Measurements from ENCODE around the gene RYK.

DNA sequence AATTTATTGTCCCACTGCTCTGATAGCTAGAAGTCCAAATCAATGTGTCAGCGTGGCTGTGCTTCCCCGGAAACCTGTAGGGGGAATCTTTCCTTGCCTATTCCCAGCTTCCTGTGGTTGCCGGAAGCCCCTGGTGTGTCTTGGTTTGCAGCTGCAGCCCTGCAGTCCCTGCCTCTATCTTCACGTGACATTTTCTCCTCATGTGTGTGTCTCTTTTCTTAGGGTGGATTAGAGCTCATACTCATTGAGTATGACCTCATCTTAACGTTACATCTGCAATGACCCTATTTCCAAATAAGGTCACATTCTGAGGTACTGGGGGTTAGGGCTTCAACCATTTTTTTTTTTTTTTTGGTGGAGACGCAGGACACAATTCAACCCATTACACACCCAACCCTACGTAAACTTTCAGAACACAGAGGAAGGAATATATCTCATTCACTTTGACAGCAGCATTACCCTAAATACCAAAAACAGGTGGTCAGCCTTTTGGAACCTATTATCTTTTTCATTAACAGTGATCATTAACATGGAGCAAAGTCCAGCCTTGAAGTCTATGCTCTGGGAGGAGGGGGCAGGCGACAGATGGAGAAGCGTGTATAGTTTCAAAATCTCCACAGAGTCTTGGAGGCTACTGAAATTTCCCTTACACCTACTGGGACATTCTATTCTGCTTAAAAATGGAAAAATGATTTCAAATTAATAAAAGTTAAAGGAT lies 88.6 kb downstream of the RYK start:
- TF ChIP-seq POLR2A (IDR thresholded peaks at IDR 0.05; ENCODE audit: low read depth): no peak
- TF ChIP-seq POLR2AphosphoS5 (IDR thresholded peaks at IDR 0.05): no peak
- TF ChIP-seq, protein P1, sequence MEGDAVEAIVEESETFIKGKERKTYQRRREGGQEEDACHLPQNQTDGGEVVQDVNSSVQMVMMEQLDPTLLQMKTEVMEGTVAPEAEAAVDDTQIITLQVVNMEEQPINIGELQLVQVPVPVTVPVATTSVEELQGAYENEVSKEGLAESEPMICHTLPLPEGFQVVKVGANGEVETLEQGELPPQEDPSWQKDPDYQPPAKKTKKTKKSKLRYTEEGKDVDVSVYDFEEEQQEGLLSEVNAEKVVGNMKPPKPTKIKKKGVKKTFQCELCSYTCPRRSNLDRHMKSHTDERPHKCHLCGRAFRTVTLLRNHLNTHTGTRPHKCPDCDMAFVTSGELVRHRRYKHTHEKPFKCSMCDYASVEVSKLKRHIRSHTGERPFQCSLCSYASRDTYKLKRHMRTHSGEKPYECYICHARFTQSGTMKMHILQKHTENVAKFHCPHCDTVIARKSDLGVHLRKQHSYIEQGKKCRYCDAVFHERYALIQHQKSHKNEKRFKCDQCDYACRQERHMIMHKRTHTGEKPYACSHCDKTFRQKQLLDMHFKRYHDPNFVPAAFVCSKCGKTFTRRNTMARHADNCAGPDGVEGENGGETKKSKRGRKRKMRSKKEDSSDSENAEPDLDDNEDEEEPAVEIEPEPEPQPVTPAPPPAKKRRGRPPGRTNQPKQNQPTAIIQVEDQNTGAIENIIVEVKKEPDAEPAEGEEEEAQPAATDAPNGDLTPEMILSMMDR (IDR thresholded peaks at IDR 0.05): no peak
